NOMO-1 (cell line): ENCODE data around the gene LMNTD1.
"Not testable (repeated sequence)": the region's sequence is repeated elsewhere in the genome, so short reads cannot be mapped to it uniquely, and the experiment has no call there.

Experiments used
- DNase-seq, 2 experiments: peaks; one replicate each; lab custom pipeline; 2025; ENCODE audit not compliant: unreplicated experiment in 2 of 2; lab: John Stamatoyannopoulos, UW

The LMNTD1 gene

DNA sequence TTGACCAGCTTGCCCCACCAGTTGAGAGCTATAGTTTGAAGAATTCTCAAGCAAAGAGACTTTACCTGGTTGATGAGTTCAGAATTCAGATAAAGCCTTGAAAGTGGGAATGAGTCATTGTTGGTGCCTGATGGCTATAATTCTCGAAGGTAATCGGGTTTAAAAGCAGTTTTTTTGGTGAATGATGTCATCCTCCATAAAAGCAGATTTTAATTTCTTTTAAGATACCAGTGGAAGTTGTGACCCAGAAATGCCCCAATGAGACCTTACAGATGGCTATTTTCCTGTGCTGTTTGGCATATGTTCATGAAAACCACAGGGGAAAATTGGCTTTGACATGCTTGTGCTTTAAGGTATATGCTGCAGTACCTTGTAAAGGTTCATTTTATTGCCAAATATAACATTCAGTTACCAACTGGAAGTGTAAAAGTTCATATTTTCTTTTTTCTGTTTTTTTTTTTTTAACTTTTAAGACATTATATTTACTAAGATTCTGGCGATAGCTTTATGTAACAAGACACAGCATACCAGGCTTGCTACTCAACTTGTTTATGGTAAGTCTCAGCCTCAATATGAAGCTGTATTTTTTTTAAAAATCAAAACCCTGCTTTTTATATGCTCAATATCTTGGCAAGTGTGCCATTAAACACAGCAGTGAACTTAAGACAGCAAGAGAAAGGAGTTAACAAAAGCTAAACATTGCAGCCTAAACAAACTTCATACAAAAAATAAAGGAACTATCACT, 119.3 kb downstream of the LMNTD1 start:
- no peak for DNase-seq

DNA sequence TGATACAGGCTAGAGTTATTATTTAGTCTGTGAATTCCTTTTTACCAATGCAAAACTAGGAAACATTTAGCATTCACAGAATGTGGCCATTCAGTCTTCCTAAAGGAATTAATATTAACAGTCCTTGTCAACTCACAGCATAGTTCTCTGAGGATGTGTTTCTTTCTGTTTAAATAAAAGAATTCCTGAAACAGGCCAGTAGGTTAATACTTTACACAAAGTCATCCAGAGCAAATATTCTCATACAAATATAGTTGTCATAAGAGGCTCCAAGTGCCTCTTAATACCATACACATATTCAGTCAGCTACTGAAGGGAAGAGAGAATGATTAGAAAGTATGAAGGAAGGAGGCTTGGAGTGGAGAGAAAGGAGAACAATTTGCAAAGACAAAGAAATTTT, 120.1 kb downstream of the LMNTD1 start:
- no peak for DNase-seq

DNA sequence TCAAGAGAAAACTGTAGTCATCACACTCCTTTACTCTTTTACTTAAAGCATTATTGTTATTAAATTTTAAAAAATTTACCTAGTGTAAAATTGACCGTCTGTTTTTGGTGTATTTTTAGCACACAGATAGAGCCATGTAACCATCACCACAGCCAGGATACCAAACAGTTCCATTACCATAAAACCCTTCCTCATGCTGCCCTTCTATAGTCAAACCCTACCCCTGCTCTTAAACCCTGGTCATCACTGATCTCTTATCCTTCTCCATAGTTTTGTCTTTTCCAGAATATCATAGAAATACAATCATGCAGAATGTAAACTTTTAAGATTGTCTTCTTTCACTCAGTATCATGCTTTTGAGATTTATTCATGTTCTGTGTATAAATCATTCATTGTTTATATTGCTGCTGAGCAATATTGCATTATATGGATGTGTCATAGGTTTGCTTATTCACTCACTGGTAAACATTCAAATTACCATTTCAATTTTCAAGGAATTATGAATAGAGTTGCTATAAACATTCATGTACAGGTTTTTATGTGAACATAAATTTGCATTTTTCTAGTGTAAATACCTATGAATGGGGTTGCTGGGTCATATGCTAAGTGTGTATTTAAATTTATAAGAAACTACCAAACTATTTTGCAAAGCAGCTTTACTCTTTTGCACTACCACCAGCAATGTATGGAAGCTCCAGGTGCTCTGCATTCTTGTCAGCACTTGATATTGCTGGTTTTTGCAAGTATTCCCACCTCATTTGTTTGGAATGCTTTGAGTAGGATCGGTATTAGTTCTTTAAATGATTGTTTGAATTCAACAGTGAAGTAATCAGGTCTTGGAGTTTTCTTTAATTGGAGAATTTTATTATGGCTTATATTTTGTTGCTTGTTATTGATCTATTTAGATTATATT, 125.5 kb downstream of the LMNTD1 start:
- DNase-seq, result no peak

DNA sequence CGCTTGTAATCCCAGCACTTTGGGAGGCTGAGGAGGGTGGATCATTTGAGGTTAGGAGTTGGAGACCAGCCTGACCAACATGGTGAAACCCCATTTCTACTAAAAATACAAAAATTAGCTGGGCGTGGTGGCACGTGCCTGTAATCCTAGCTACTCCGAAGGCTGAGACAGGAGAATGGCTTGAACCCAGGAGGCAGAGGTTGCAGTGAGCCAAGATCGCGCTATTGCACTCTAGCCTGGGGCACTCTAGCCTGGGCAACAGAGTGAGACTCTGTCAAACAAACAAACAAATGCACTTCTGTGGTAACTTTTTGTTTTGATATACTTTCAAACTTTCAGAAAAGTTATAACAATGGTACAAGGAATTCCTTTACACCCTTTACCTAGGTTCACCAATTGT, 126.3 kb downstream of the LMNTD1 start:
- not testable (repeated sequence) for DNase-seq
